GM23248 (cell line): Measurements from ENCODE around the gene CREB1. TPM values are rescaled to one million over a fixed set of nuclear protein-coding genes. Genes with fewer than 3 reads are reported as not detected.

ENCODE experiments used
- DNase-seq: peaks from one replicate; pipeline ENCODE4 v3.0.0-alpha.2; 2015
- H2AFZ ChIP-seq: fragments of 200-600 bp; sonication (generic); 2 replicates; pipeline ENCODE4 v1.6.1; 2016; ENCODE audit warnings: antibody characterized with exemption
- H3F3A ChIP-seq: fragments of 200-600 bp; sonication (generic); 2 replicates; pipeline ENCODE4 v1.6.1; 2016; ENCODE audit warnings: mild to moderate bottlenecking, antibody characterized with exemption, mixed run types; ENCODE audit not compliant: insufficient read depth
- H3K27ac ChIP-seq: fragments of 200-600 bp; sonication (generic); 2 replicates; pipeline ENCODE4 v1.5.1; 2016; ENCODE audit warnings: mild to moderate bottlenecking
- H3K27me3 ChIP-seq: fragments of 200-600 bp; sonication (generic); replicated peaks from 2 replicates; pipeline ENCODE4 v1.6.1; 2016; ENCODE audit warnings: mild to moderate bottlenecking; ENCODE audit not compliant: insufficient read depth
- H3K36me3 ChIP-seq: fragments of 200-600 bp; sonication (generic); 2 replicates; pipeline ENCODE4 v1.6.1; 2016; ENCODE audit warnings: low read depth, mild to moderate bottlenecking
- H3K4me1 ChIP-seq: fragments of 200-600 bp; sonication (generic); 2 replicates; pipeline ENCODE4 v1.6.1; 2016; ENCODE audit warnings: mild to moderate bottlenecking; ENCODE audit not compliant: insufficient read depth
- H3K4me2 ChIP-seq: fragments of 200-600 bp; sonication (generic); one replicate; pipeline ENCODE4 v1.6.1; 2016; ENCODE audit warnings: mild to moderate bottlenecking; ENCODE audit not compliant: unreplicated experiment
- H3K4me3 ChIP-seq: fragments of 200-600 bp; sonication (generic); 2 replicates; pipeline ENCODE4 v1.5.1; 2016; ENCODE audit warnings: mild to moderate bottlenecking
- H3K79me2 ChIP-seq: fragments of 200-600 bp; sonication (generic); 2 replicates; pipeline ENCODE4 v1.6.1; 2016; ENCODE audit warnings: mild to moderate bottlenecking; ENCODE audit not compliant: insufficient read depth
- H3K9ac ChIP-seq: fragments of 200-600 bp; sonication (generic); 2 replicates; pipeline ENCODE4 v1.6.1; 2016; ENCODE audit warnings: mild to moderate bottlenecking
- H3K9me2 ChIP-seq: fragments of 200-600 bp; sonication (generic); 2 replicates; pipeline ENCODE4 v1.6.1; 2016; ENCODE audit warnings: mixed run types, mild to moderate bottlenecking, moderate library complexity; ENCODE audit not compliant: insufficient read depth
- H3K9me3 ChIP-seq: fragments of 200-600 bp; sonication (generic); one replicate; pipeline ENCODE4 v1.6.1; 2017; ENCODE audit warnings: low read depth
- H4K20me1 ChIP-seq: fragments of 200-600 bp; sonication (generic); 2 replicates; pipeline ENCODE4 v1.6.0; 2016; ENCODE audit not compliant: insufficient read depth
- EZH2 ChIP-seq: fragments of 200-600 bp; sonication (generic); IDR thresholded peaks from 2 replicates; pipeline ENCODE4 v1.6.1; 2018; ENCODE audit warnings: antibody characterized with exemption, mild to moderate bottlenecking; ENCODE audit not compliant: insufficient read depth, poor library complexity, severe bottlenecking
- EZH2phosphoT487 ChIP-seq: fragments of 200-600 bp; sonication (generic); IDR thresholded peaks from 2 replicates; pipeline ENCODE4 v1.6.1; 2018; ENCODE audit warnings: antibody characterized with exemption, moderate library complexity, mild to moderate bottlenecking, low read depth; ENCODE audit not compliant: insufficient read depth
- WGBS, 2 experiments: methylation state at CpG; one replicate each; pipeline ENCODE4 v1.1.6; 2015 to 2017; ENCODE audit warnings: low lambda C conversion rate in 2 of 2, low coverage in 1 of 2; ENCODE audit errors: missing lambda C conversion rate in 2 of 2; 5-methylcytosine and 5-hydroxymethylcytosine counted together
- in situ Hi-C: fragments of 300-500 bp; cut with MboI; formaldehyde crosslinking; loops from 2 replicates; pipeline ENCODE4 v1.15.0; 2020
- polyA plus RNA-seq: library from polyadenylated mRNA; unstranded; fragments of >200 nt; fragmentation: Nextera tagmentation; extraction: Ambion mirVana; gene quantifications from 2 replicates; pipeline ENCODE4 v1.2.1, GENCODE V29; 2016
- total RNA-seq: library from RNA; depleted of rRNA; stranded (reverse); fragments of >200 nt; shearing (Covaris generic); gene quantifications from 2 replicates; pipeline ENCODE4 v1.2.3, GENCODE V29; 2014

Gene CREB1
- total and polyA plus RNA-seq, 2 experiments from 2014 or later = 37.7 to 71.8 TPM

DNA sequence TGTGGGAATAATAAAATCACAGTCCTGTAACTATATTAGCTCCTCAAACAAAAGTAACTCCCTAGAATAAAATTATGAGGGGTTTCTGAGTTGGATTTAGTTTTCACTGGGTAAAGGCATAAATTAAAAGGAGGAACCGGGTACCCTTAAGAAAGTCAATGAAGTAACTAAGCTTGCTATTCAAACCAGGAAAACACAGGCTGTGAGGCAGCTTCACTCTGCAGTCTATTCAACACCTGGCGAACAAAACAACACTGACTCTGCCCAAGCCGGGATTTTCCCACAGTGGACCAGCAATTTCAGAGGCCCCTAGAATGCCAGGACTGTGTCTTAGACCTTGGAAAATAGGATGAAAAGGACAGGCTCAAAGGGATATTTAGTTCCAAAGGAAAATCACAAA lies 24.6 kb upstream of the CREB1 start:
- peaks cover 39% of the 10 kb centered on the region for H3F3A ChIP-seq
- peak overlapping the region; percentile 65; the same call in 1 of the 2 replicates for H2AFZ ChIP-seq
- TF ChIP-seq EZH2 = no peak
- no peak for TF ChIP-seq EZH2phosphoT487
- no peaks in the 10 kb centered on the region for H4K20me1 ChIP-seq
- peak overlapping the region; percentile 23 for H3K4me3 ChIP-seq
- in situ Hi-C loops = no loop called here
- DNase-seq = no peak
- peak overlapping the region; percentile 90 for H3K27ac ChIP-seq
- peak overlapping the region; percentile 67 for H3K4me2 ChIP-seq
- no peaks in the 10 kb centered on the region for H3K9me3 ChIP-seq
- H3K27me3 ChIP-seq = no peaks in the 10 kb centered on the region
- 49 to 50% methylated on average over 3 of the region's 3 CpGs for WGBS, 2 experiments
- H3K36me3 ChIP-seq = no peaks in the 10 kb centered on the region
- H3K4me1 ChIP-seq = peaks cover 43% of the 10 kb centered on the region
- H3K9ac ChIP-seq = peak overlapping the region; percentile 66
- no peaks in the 10 kb centered on the region; the same call in 1 of the 2 replicates for H3K79me2 ChIP-seq
- no peaks in the 10 kb centered on the region for H3K9me2 ChIP-seq

DNA sequence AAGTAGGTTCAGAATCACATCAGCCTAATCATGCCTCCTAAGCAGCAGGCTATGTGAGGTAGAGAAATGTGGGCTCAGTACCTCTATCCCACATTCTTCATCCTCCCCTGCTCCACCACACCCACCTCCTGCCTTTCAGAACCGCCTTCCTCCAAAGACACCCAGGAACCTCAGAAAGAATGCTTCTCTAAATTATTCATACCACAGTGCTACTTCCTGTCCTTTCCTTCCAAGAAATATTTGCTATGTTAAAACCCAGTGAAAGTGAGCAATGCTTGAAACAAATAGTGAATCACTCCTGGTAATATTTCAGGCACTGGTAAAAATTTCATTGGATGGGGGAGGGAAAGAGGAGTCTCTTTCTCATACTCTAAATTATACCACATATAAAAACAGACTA lies 24.0 kb upstream of the CREB1 start:
- WGBS, 2 experiments = 0% methylated on average over 1 of the region's 1 CpG
- H3K9ac ChIP-seq = peak overlapping the region; percentile 66
- in situ Hi-C loops = no loop called here

DNA sequence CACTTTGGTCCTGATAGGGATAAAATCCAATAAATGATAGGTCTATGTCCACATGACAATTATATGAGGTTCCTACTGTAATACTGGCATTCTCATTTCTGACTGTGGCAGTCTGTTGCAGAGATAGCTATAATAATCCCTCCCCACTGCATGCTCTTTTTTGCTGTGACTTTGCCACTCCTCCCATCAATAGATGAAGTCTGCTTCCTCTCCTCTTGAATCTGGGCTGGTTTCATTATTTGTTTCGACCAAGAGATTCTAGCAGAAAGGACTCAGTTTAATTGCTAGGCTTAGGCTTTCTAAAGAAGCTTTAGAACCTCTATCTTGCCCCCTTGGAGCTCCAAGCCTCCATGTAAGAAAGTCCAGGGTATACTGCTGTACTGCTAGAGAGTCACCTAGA lies 23.3 kb upstream of the CREB1 start:
- peaks cover 39% of the 10 kb centered on the region for H3F3A ChIP-seq
- no peaks in the 10 kb centered on the region for H3K36me3 ChIP-seq
- H3K27ac ChIP-seq = peak overlapping the region; percentile 90
- TF ChIP-seq EZH2phosphoT487 = no peak
- no peak for TF ChIP-seq EZH2
- H3K4me1 ChIP-seq = peaks cover 43% of the 10 kb centered on the region
- peak overlapping the region; percentile 36; the same call in 1 of the 2 replicates for H2AFZ ChIP-seq
- H3K4me3 ChIP-seq = no peak overlapping the region
- H3K79me2 ChIP-seq = no peaks in the 10 kb centered on the region; the same call in 1 of the 2 replicates
- H3K9me3 ChIP-seq = no peaks in the 10 kb centered on the region
- peak overlapping the region; percentile 31 for H3K9ac ChIP-seq
- peak overlapping the region; percentile 67 for H3K4me2 ChIP-seq
- no peaks in the 10 kb centered on the region for H3K27me3 ChIP-seq
- no peak for DNase-seq
- no peaks in the 10 kb centered on the region for H4K20me1 ChIP-seq
- in situ Hi-C loops = no loop called here
- no peaks in the 10 kb centered on the region for H3K9me2 ChIP-seq
- 91 to 100% methylated on average over 1 of the region's 1 CpG for WGBS, 2 experiments

More for the DNA sequence above, 24.0 kb upstream of the CREB1 start:
- Histone ChIP-seq H3K27me3 (no peaks in the 10 kb centered on the region), H3K9me2 (no peaks in the 10 kb centered on the region), H3K27ac (peak overlapping the region; percentile 90), H3K4me3 (peak overlapping the region; percentile 23), H3K36me3 (no peaks in the 10 kb centered on the region), H3K9me3 (no peaks in the 10 kb centered on the region), H3K4me1 (peaks cover 43% of the 10 kb centered on the region), H3K79me2 (no peaks in the 10 kb centered on the region; the same call in 1 of the 2 replicates), H2AFZ (no peak overlapping the region), H3K4me2 (peak overlapping the region; percentile 67), H3F3A (peaks cover 39% of the 10 kb centered on the region), H4K20me1 (no peaks in the 10 kb centered on the region)
- DNase-seq = peak; percentile 90
- no peak for TF ChIP-seq EZH2phosphoT487
- TF ChIP-seq EZH2 = no peak

GRCh38 chr2:207510148-207510547 lies 19.6 kb upstream of the CREB1 start:
- peaks cover 48% of the 10 kb centered on the region for H3F3A ChIP-seq
- peaks cover 52% of the 10 kb centered on the region for H3K4me1 ChIP-seq
- no peak overlapping the region for H3K9ac ChIP-seq
- no peak overlapping the region for H2AFZ ChIP-seq
- TF ChIP-seq EZH2phosphoT487 (no peak), EZH2 (no peak)
- no peaks in the 10 kb centered on the region for H3K9me3 ChIP-seq
- in situ Hi-C loops = no loop called here
- H4K20me1 ChIP-seq = no peaks in the 10 kb centered on the region
- no peak overlapping the region for H3K4me2 ChIP-seq
- no peaks in the 10 kb centered on the region for H3K27me3 ChIP-seq
- no peak overlapping the region for H3K4me3 ChIP-seq
- H3K27ac ChIP-seq = no peak overlapping the region
- WGBS, 2 experiments = 98 to 100% methylated on average over 1 of the region's 1 CpG
- no peaks in the 10 kb centered on the region; the same call in 1 of the 2 replicates for H3K79me2 ChIP-seq
- no peaks in the 10 kb centered on the region for H3K36me3 ChIP-seq
- no peak for DNase-seq
- no peaks in the 10 kb centered on the region; the same call in 1 of the 2 replicates for H3K9me2 ChIP-seq

DNA sequence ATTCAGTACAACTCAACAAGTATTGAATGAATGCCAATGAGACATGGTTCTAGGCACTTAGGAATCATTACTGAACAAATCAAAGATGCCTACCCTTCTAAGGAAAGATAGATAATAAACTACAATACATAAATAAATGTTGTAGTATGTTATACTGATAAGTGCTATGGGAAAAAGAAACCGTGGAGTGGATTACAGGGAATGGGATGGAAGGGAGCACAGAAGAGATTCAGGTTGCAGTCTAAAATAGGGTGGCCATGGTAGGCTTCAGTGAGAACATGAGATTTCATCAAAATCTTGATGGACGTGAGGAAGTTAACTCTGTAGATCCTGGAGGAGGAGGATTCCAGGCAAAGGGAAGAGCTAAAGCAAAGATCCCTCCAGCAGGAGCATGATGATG lies 17.9 kb upstream of the CREB1 start:
- Histone ChIP-seq H3K4me3 (no peak overlapping the region), H3F3A (peaks cover 49% of the 10 kb centered on the region), H3K4me2 (no peak overlapping the region), H2AFZ (0 out of 2 replicates have a peak overlapping the region, but pooled peaks have one; percentile 4), H3K9me2 (no peaks in the 10 kb centered on the region; the same call in 1 of the 2 replicates), H3K9ac (no peak overlapping the region), H3K79me2 (no peaks in the 10 kb centered on the region; the same call in 1 of the 2 replicates), H3K9me3 (no peaks in the 10 kb centered on the region), H3K36me3 (no peaks in the 10 kb centered on the region), H3K27me3 (no peaks in the 10 kb centered on the region), H4K20me1 (no peaks in the 10 kb centered on the region), H3K27ac (no peak overlapping the region), H3K4me1 (peaks cover 54% of the 10 kb centered on the region)
- in situ Hi-C loops = no loop called here
- 82 to 87% methylated on average over 2 of the region's 2 CpGs for WGBS, 2 experiments
- no peak for TF ChIP-seq EZH2phosphoT487
- TF ChIP-seq EZH2 = no peak
- no peak for DNase-seq
